Globus pallidus (tissue), 1 donor: ENCODE measurements around the gene COX7A2L.
A peak's percentile ranks its signal among the peaks of the same experiment; 100 is the strongest.
"Not testable (repeated sequence)": the region's sequence is repeated elsewhere in the genome, so short reads cannot be mapped to it uniquely, and the experiment has no call there.

Experiments
- DNase-seq: peaks from one replicate; pipeline ENCODE4 v3.0.0-alpha.2; 2015; ENCODE audit warnings: low spot score

COX7A2L gene, protein sequence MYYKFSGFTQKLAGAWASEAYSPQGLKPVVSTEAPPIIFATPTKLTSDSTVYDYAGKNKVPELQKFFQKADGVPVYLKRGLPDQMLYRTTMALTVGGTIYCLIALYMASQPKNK

DNA sequence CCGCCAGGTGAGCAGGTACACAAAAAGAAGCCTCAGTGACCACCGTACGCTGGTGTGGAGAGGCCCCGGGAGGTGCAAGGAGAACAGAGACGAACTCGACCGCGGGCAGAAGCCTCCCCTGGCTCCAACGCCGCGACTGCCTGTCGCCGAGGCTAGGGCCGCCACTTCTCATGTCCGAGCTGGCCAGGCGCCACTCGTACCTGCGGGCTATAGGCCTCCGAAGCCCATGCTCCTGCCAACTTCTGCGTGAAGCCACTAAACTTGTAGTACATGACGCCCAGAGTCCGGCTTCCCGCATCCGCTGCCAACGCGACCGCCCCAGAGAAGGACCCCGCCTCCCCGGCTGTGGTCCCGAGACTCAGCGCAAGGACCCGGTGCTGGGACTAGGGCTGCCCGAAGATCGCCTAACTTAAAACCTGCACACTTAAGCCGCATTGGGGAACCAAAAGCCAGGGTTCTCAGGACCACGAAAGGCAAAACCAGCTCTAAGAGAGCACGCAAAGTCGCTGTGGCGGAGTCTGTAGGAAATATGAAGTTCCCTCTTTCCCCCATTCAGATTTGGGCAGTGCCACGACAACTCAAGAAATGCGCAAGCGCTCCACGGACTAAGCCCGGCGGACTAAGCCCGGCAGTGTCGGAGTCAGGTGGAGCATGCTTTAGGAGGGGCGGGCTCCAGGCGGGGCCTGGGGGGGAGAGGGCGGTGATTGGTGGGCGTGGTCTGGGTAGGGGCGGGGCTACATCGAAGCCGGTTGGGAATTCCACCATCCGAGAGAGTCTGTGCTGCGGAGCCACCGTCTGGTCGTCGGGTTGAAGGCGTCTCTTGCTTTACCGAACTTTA is at the start of gene COX7A2L:
COX7A2L (minus strand) TSS at position 328 of the 838 bp plus-strand sequence; CDS start at position 272, 56 bp downstream.
- DNase-seq, result peak; percentile 98

DNA sequence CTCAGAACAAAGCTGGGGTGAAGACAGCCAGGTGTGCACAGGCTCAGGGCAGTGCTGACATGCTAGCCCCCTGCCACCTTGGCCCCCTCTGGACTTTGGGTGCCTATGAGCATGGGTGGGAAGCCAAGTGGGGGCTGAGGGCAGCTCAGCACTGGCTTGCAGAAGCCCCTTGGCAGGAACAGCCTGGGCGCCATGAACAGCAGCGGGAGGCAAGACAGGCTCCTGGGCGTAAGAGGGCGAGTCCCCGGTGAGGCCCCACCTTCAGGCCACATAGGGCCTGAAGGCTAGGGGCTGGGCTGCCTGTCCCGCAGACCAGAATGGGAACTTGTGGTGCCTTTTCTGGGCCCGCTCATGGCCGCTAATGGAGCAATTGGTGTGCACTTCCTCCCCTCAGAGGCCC is 47.0 kb upstream of the COX7A2L start:
- no peak for DNase-seq

DNA sequence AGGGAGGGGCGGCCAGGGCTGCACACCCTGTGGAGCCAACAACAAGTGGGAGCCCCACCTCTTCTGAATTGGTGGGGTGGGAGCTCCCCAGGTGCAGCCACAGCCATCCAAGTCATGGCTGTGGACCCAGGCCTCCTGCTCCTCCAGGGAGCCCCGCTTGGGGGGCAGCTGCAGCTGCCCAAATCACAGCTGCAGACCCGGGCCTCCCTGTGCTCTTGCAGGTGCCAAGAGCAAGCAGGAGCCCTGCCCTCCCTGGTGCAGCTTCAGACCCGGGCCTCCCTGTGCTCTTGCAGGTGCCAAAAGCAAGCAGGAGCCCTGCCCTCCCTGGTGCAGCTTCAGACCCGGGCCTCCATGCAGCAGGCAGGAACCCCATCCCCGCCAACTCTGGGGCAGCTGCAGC is 46.5 kb upstream of the COX7A2L start:
- DNase-seq, result no peak

DNA sequence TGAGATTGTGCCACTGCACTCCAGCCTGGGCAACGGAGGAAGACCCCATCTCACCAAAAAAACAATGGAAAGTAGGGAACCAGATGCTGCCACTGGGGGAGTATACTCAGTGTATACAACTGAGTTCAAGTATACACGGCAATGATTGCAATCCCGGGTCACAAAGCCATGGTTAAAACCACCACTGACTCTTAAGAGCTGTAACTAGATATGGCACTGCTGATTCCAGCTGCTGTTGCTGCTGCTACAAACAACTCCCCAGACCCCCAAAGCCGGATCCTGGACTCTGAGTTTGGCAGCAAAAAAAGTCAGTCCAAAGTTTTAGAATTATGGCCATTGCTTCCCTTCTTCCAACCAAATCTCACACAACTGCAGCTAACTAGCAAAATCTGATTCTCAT is 43.7 kb upstream of the COX7A2L start:
- no peak for DNase-seq

DNA sequence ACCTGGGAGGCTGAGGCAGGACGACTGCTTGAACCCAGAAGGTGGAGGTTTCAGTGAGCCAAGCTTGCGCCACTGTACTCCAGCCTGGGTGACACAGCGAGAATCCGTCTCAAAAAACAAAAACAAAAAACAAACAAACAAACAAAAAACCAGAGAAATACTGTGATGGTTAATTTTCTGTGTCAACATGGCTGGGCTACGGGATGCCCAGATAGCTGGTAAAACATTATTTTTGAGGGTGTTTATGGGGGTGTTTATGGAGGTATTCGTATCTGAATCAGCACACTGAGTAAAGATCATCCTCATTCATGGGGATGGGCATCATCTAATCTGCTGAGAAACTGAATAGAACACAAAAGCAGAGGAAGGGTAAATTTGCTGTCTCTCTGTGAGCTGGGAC is 40.8 kb upstream of the COX7A2L start:
- no peak for DNase-seq

DNA sequence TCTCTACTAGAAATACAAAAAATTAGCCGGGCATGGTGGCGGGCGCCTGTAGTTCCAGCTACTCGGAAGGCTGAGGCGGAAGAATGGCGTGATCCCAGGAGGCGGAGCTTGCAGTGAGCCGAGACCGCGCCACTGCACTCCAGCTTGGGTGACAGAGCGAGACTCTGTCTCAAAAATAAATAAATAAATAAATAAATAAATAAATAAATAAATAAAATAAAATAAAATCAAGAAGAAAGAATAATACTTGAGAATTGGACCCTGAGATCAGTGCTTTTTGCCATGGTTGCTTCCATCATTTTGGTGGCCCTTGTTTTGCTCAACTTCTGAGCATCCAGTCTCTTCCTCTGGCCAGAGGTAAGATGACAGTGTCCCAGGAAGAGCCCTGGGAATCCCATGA is 37.0 kb upstream of the COX7A2L start:
- DNase-seq, result not testable (repeated sequence)

DNA sequence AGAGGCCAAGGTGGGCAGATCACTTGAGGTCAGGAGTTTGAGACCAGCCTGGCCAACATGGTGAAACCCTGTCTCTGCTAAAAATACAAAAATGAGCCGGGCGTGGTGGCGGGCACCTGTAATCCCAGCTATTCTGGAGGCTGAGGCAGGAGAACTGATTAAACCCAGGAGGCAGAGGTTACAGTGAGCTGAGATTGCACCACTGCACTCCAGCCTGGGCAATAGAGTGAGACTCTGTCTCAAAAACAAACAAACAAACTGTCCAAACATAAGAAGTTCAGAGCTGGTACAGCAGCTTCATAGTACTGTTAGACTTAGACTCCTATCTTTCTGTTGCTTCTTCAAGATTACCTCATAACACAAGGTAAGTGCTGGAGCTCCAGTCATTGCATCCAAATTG is 32.3 kb upstream of the COX7A2L start:
- DNase-seq, result not testable (repeated sequence)

DNA sequence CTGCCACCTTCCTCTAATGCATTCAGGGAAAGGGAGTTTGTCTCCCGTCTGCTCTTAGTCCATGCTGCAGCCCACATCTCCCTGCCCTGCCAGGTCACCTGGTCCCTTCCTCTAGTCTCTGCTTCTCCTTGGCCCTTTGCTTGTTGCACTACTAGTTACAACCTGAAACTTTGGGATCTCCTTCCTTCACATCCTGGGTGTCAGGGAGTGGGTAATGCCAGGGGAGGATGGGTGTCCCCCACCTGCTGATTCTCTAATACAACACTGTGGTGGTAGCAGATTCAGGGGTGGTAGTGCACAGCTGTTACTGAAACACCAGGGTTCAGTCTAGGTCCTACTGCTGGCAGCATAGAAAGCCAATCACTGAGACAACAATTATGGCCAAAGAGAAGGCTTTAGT is 31.2 kb upstream of the COX7A2L start:
- DNase-seq, result no peak

DNA sequence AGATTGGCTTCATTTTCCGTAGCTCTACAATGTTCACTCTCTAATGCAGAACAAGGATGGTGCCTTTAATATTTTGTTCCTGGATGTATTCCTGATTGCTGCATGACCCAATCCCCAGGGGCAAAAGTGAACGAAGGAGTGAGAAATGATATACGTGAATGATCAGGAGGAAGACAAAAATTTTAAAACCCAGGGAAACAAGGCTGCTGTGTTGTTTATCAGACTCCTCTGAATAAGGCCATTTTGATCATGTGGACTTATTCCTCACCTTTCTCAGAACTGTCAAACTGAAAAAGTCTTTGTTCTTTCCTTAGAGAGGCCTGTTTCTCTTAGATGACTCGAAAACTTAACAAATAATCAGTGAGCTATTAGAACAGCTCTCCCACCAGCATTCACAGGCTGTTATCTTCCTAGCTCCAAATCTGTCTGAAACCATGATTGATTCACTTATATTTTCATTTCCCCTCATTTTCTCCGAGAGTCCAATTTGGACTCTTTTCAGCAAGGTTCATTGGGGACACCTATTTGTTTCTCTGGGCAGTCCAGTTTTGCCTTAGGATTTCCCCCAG is 29.5 kb upstream of the COX7A2L start:
- DNase-seq, result no peak

DNA sequence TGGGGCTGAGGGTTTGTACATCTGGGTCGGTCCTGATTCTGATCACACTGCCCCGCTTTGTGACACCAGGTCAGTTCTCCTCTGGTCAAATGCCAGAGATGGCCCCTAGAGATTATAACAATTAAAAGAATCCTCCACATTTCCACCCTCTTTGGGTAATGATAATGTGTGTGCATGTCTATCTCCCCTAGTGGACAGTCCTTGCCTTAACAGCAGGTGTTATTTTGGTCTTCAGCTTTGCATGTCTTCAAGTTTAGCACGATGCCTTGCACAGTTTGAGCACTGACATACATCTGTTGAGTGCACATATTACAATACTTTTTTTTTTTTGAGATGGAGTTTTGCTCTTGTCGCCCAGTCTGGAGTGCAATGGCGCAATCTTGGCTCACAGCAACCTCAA is 25.7 kb upstream of the COX7A2L start:
- DNase-seq, result no peak

DNA sequence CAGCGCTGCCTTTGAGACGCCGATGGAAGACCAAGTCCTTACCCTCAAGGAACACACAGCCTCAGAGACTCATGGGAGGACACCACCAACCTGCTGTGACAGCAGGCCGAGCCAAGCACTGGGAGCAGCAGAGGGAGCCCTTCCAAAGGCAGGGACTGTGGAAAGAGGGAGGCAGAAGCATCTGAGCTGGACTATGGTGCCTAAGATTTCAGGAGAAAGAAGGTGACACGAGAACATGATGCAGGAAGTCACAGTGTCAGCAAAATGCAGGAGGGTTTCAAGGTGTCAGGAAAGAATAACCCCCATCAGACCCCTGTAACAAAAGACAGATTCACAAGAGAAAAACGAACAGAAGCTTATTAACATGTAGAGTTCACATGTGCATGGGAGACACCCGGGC is 24.2 kb upstream of the COX7A2L start:
- no peak for DNase-seq

DNA sequence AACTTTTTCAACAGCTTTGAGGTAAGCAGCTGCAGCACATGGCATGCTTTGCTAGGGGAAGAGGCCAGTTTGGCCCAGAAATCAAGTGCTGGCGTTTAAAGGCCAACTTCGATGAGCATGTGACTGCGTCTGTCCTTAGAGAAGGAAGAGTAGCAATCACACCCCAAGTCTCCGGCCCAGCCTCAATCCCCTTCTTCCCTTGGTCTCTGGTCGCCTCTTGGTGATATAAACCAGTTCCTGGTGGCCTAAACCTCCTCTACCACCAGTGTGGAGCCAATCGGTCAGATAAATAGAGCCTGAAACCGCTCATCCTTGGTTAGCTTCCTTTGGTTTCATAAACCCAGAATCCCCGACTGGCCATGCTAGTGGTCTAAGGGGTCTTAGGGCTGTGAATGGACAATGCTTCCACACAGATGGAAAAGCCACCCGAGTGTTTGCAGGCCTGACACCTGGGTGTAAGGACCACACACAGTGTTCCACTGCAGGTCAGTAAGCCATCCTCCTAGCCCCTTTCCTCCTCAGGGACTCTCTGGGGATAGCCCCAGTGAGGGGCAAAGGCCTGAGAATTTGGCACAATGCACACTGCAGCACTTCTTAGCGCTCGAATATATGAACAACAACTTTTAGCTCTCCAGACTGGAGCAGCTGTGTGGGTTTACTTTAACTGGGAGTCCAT is 23.0 kb upstream of the COX7A2L start:
- DNase-seq, result no peak

DNA sequence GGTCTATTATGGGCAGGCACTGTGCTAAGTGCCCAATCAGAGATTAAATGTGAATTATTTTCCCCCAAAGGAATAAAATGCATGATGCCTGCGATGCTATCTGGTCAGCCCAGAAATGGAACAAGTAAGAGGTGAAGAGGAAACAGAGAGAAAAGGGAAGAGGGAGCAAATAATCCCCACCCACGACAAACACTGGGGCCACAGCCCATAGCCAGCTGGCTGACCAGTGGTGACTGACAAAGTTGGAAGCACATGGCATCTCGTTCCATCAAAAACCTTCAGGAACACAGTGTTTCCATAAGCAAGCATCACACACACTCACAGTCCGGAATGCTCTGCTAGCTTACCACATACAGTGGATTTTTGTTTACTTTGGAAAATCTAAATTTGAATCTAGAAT is 21.1 kb upstream of the COX7A2L start:
- DNase-seq, result no peak

DNA sequence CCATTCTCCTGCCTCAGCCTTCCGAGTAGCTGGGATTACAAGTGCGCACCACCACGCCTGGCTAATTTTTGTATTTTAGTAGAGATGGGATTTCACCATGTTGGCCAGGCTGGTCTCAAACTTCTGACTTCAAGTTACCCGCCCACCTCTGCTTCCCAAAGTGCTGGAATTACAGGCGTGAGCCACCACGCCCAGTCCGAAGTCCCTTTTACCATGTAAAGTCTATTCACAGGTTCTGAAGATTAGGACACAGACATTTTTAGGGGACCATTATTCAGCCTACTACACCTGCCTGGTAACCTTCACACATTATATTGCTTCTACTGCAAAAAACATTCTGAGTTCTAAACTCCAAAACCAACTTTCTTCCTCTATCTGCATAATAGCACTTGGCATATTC is 19.0 kb upstream of the COX7A2L start:
- not testable (repeated sequence) for DNase-seq

DNA sequence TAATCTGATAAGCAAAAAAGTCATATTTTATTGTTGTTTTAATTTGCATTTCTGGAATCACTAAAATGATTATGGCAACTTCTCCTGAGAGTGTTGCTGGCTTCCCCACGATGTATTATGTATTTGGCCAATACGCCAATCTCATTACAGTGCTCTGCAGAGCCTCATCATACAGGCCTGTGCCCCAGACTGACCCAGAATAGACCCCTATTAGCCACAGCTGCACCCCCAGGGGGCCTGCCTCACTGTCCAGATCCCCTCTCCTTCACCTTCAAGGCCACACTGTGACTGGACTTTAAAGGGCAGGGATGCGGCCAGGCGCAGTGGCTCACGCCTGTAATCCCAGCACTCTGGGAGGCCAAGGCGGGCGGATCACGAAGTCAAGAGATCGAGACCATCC is 17.4 kb upstream of the COX7A2L start:
- no peak for DNase-seq

DNA sequence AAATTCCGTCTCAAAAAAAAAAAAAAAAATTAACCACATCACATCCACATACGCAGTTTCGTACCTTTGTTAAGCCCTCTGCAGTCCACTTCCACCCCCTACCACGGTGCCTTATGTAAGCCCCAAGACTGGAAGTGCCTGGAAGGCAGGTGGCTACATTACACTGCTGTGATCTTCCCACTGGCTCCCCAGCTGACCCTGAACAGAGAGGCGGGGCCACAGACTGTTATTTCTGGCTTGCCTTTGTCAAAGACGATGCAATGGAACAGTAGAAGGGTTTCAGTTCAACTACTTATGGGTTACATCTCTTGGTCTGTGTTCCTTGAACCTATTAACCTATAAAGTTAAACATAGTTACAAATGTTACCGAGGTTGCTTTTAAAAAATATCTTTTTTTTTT is 15.7 kb upstream of the COX7A2L start:
- no peak for DNase-seq

DNA sequence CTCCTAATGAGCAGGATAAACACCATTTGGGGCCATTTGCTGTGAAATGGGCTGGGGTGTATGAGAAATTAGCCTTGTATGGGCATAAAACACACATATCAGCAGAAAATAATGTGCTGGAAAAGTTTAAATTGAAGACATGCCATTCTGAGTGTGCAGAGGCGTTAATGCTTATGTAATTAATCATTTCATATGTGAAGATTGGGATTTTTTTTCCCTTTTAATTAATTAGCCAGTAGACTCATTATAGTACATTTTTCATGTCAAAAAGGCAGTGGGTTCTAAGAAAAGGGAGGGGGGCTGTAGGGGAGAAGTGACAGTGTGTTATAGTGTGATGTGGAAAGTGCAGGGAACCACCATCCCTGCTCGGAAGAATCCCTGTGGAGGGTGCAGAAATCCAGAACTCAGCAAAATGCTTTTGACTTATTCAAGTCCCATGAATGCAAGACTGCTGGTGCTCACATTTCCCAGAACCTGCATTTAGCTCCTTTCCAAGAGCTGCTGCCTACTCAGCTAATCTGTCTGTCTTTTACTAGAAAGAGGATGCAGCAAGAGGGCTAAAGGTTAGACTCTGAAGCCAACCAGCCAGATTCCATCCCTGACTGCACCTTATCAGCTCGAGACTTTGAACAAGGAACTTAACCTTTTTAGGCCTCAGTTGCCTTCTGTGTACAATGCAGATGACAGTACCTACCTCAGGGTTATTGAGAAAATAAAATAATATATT is 11.6 kb upstream of the COX7A2L start:
- no peak for DNase-seq

DNA sequence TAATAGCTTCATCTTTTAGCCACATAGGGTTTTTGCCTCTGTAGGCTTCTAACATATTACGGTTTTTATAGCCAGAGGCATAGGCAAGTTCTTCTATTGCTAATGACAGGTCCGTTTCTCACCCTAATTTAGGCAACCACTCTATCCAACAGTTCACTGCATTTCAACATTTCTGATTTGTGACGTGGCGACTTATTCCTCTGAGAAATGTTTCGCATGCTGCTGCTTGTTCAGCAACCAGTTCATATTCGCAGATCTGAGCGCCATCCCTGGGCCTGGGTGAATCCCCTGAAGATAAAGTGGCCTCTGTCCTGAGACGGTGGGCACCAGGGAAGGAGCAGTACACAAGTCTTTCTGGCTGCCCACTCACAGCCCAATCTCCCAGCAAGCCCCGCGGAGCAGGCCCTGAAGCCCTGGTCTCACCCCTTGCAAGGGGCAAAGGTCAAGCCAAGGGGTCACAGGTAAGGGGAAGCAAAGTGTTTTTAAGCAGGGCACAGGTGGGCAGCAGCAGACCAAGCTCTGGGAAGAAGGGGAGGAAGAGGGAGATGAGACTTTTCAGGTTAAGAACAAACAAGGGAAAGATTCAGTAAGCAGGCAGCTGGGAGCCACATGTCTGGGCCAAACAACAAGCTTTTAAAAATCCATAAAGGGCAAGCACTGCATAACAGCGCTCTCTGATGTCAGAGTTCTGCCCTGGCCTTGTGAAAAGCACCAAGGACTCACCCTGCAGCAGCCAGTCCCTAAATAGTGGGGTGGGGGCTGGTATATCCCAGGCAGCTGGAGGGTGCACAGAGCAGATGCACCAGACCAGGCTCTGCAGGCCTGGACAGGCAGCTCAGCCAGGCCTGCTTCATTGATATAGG is 10.8 kb upstream of the COX7A2L start:
- no peak for DNase-seq

DNA sequence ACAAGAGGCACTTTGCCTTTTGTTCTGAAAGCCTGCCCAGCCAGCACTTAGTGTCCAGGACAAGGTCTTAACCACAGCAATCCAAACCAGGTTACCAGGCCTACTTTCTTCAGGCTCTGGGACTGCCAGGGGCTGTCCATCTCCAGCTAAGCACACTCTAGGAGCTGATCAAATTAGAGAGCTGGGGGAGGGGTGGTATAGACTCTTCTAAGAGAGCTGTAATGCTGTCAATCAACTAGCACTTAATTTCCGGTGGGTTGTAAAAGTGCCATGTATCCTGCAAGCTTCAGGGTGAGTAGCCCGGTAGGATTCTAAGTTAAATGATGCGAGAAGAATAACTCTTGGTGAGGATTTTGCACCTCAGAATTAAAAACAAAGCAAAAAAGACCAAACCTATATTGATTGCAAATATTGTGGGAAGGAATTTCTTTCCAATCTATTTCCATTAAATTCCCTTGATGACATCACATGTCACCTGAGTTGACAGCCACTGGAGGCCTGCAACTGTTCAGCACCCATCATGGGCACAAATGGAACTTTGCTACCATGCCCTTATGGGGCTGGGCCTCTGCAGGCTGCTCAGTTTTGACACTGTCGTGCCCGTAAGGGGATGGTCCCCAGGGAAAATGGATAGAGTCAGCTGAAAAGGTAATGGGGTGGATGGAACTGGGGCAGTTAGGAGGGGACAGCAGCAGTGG is 8.7 kb upstream of the COX7A2L start:
- no peak for DNase-seq

DNA sequence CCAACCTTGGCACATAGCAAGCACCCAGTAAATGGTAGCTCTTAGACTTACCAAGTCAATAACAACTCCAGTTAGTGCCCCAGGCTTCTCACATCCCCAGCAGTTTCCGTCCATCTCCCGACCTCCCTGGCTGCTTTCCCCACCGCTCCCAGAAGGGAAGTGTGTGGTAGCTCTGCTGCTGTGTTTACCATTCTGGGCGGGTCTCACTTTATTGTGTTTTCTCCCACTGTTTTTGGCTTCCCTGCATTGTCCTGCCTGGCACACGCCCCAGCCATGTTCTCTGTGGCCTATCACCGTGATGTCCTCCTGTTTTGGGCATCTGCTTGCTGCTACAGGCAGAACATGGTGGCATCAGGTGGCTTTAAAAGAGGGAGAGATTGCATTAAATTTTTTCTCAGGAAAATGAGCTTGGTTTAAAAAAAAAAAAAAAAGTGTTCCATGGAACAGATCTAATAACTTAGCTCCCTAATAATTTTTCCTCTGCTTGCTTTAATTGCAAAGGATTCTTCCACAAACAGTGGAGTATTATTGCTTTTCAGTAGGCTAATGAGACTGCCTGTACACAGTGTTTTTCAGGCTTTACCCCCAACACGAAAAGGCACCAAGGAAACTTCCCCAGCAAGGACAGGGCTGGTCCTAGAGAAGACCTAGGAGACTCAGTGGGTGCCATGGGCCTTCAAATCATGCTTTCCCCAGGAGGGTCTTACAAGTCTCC is 8.0 kb upstream of the COX7A2L start:
- DNase-seq, result no peak
